Retina (tissue), 1 donor: ENCODE data around the gene C10orf105.

Experiments
- DNase-seq: peaks from one replicate; pipeline ENCODE4 v3.0.0-alpha.2; 2016

C10orf105 gene

DNA sequence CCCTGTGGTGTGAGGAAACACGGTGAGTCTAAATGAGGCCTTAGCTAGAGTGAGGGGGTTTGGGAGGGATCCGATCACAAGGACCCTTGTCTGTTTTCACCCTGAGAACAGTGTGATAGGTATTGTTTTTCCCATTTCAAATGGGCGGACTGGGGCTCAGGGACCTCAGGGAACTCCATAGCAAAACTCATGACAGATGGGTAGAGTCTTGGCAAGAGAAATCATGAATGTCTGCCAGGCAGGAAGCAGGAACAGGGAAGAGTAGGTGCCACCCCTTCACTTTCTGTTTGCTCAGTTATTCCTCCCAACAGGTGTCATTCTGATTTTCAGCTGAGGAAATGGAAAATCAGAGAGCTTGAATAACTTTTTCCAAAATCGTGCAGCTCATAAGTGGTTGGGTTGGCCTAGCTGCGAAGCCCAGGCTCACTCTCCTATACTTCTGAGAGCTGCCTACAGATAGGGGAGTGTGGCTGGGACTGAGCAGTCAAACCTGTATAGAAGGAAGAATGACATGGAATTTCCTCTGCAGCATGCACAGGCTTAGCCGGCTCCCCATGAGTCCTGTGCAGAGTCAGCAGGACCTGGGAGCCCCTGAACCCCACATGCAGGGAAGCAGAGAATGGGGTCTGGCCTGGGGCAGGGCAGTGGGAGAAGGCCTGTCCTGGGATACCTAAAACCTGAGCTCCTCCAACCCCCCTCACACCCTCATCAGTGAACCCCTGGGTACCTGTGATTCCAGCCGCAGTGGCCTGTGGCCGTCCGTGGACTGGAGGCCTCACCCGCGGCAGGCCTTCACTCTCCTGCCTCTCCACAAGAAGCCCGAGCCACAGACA is 17.6 kb upstream of the C10orf105 start:
- DNase-seq: no peak

DNA sequence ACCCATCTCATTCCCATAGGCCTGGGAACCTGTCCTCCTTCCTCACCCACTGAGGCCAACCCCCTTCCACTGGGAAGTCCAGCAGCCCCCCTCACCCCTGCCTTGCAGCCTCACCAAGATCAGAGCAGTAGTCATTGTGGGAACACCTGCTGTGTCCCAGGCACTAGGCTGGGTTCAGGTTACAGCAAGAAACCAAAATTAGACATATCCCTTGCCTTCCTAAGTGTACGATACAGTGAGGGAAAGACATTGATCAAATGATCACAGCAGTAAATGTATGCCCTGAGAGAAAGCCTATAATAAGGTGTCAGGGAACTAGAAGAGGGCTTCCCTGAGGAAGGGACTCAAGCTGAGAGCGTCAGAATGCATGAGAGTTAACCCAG is 17.0 kb upstream of the C10orf105 start:
- DNase-seq: no peak

DNA sequence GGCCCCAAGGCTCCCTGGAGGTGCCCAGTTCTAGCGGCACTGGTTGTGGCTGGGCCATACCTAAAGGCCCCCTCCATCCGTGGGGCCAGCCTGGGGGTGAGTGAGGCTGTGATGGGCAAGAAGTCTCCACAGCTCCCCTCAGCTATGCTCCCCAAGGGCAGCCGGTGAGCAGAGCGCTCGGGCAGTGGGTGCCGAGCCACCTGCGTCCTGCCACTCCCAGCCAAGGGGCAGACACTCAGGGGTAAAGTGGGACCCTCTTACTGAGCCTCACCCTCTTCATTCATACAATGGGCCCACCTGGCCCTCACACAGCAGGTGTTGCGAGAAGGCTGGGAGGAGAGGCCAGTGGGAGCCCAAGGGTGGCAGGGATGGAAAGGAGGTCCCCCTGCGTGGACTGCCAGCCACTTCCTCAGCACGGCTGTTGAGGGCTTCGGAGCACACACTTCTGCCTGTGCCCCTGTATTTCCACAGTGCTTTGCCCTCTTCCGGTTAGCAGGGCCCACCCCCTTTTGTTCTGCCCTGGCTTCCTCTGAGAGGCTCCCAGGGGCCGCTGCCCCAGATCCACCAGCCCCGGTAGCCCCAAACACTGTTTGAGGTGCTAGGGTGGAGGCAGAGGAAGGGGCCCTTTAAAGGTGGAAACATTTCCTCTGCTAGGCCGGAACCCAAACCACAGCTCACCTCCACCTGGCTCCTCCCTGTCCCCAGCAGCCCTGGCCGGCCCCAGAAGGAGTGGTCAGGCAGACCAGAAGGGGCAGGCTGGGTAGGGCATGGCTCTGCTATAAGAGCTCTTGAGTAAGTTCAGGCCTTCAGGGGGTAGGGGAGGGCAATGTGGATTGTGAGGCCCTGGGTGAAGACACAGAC is 16.4 kb upstream of the C10orf105 start:
- DNase-seq: no peak

DNA sequence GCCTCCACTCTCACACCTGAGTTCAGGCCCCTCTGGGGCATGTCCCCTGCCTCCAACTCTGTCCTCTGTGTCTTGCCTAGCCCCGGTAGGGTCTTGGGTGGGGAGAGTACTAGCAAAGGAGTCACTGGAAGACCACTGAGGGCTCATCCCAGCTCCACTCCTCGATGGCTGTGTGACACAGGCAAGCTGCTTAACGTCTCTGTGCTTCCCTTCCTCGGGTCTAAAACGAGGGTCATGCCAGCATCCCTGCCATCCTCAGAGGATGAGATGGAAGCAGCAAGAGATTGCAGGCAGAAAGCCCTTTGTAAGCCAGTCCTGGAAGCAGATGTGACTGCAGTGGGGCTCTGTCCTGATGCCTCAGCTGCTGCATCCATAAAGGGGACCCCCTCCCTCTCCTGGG is 15.2 kb upstream of the C10orf105 start:
- DNase-seq: no peak

DNA sequence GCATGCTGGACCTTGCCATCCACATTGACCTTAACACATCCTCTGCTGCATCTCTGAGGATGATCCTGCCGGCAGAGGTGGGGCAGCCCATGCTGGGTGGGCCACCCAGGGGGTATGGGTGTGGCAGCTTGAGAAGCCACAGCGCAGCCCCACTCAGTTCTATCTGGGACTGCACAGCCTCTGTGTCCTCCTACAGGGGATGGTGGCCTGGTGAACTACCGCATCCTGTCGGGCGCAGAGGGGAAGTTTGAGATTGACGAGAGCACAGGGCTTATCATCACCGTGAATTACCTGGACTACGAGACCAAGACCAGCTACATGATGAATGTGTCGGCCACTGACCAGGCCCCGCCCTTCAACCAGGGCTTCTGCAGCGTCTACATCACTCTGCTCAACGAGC is 12.2 kb upstream of the C10orf105 start:
- no peak for DNase-seq

DNA sequence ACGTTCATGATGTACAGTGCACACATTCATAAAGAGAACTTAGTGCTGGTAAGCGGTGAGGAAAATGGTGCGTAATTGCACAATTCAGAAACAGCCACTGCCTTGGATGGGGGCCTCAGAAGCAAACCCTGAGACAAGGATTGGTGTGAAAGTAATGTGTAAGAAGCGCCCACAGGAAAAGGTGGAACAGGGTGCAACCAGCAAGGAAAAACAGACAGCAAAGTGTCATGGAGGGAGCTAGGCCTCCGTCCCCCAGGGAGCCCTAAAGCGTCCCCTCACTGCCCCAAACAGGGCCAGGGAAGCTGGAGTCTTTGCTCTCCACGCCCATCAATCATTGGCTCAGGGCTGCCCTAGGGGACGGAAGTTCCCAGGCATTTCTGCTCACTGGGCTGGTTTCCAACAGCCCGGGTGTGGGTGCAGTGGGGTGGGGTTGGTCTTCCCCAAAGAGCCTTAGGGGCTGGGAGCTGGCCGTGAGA is 9.6 kb upstream of the C10orf105 start:
- no peak for DNase-seq

DNA sequence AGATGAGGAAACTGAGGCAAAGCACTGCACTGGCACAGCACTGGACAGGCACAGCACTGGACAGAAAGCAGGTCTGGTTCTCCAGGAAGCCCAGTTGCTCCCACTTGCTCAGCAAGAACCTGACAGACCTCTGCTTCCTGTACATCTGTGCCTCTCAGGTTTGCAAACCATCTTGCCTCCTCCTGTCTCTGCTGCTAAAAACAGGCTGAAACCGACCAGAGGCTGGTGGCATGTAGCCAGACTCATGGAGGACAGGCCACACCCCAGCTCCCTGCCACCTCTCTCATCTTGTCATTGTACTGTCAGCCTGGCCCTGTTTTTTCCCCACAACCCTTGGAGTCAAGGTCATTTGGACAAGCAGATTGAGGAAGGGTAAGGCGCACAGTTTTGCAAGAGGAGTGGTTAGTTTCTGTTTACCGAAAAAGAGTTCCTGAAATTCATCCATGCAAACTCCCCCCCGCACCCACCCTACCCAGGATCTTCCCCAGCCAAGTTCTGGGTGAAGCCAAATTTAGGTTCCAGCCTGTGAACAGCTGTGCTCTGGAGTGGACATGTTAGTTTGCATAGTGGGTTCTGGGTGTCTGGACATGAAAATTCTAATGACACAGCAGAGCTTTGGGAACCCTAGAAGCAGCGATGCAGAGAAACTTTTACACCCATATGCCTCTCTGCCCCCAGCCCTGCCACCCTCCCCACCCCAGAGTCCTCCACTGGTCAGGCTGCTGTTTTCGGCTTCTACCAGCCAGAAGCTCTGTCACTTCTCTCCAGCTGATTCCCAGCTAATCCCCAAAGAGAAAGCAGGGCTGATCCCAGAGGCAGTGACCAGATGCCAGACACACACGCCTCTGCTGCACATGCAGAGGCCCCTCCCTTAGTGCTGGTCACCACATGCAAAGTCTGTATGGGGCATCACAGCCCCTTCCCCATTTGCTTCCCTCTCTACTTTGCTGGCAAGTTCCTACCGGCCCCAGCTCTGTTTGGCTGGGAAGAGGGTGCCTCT is 8.5 kb upstream of the C10orf105 start:
- DNase-seq: no peak

DNA sequence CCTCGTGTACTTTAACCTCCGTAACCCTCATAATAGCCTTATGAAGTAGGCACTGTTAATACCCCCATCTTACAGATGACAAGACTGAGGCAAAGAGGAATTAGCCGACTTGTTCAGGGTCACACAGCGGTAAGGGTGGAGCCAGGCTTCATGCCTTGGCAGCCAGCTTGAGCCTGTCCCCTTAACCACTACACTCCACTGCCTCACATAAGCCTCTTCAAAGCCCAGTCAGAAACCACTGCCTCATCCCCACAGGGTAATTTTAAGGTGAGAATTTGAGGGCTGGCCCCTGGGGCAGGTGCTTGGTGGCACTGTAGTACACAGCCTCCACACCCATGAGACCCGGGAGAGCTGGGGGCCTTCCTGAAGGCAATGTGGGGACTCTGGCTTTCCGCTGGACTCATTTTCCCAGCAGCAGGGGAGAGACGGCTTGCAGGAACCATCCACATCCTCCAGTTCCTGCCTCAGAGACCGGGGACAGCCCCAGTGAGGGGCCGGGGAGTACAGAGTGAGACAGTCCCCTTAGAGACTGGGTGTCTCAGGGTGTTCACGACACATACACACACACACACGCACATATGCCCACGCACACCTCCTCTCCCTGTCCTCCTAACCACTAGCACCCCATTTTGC is 7.6 kb upstream of the C10orf105 start:
- DNase-seq: no peak

DNA sequence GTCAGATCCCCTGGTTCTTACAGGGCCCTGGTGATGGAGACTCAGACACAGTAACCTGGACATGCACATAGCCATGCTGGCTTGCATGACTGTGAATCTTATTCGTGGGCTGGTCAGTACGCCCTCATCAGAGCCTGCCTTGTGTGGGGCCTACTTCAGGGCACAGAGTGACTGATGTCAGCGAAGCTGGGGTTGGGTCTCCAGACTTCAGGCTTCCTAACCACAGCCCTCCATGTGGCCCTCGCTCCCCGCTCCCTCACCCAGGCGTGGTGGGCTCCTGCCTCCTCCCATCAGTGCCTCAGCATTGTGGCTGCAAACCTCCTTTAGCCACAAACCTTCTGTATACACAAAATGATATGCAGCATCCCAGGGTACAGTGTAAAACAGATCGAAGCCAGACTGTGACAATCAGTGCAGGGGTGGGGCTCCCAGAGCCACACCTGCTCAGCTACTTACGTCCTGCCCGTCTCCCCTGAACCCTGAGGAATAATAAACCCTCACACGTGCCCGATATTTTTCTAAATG is 7.1 kb upstream of the C10orf105 start:
- DNase-seq: no peak

DNA sequence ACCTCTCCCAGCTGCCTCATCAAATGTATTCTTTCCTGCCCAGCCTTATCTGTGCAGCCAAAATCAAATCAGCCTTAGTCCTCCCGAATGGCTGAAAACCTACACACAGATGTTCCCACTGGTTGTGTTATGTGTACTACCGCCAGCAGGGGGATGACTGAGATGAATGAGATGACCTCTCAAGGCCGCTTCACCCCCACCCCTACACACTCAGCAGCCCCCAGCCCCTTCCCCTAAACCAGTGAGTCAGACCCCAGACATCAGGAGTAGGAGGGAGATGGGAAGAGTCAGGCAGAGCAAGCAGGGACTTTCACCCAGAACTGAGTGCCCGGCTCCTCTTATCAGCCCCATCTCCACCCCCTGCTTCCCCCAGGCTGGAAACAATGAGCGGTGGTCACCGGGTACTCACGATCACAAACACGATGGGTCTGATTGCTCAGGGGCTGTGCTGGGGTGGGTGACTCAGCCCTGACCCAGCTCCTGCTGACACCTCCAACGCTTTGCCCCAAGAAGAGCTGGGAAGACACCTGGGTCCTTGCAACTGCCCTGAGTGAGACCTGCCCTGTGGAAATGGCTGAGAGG is 6.5 kb upstream of the C10orf105 start:
- DNase-seq: no peak

DNA sequence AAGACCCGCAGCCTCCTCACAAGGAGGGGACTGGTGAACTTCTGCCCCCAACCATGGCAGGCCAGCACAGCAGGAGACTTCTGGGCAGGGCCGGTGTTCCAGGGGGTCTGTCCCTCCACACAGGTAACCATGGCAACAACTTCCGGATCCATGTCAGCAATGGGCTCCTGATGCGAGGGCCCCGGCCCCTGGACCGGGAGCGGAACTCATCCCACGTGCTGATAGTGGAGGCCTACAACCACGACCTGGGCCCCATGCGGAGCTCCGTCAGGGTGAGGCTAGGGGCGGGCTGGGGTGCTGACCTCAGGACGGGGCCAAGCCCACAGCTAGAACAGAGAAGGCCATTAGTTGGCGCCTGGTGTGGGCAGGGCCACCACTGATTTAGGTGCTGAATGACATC is 5.7 kb upstream of the C10orf105 start:
- no peak for DNase-seq

DNA sequence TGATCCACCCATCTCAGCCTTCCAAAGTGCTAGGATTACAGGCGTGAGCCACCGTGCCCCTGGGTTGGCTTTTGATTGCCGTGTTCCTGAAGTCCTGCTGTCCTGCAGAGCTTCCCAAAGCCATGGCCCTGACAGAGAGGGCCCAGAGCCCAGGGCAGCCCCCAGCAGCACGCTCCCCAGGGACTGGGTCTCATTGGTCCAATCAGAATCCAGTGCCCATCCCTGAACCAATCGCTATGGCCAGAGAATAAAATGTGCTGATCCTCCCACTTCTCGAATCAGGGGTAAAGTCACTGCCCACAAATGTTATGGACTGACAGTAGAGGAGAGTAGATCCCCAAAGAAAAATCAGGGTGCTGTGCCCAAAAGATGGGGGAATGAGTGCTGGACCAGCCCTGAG is 5.0 kb upstream of the C10orf105 start:
- no peak for DNase-seq

DNA sequence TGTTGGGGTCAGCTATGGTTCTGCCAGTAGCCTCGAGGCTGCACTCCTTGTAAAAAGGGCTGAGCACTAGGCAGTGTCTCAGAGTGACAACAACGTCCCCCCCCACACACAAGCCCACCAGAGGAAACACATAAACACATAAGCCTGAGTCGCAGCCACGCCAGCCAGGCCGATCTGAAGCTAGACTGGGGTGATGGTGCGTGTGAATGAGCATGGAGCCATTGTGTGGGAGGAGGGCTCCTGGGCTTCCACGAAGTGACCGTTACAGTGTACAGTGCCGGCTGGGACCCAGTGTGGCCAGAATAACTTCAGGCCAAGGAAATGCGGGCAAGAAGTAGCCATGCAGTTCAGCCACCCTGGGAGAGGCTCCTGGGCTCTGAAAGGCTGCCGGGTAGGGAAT is 3.7 kb upstream of the C10orf105 start:
- no peak for DNase-seq

DNA sequence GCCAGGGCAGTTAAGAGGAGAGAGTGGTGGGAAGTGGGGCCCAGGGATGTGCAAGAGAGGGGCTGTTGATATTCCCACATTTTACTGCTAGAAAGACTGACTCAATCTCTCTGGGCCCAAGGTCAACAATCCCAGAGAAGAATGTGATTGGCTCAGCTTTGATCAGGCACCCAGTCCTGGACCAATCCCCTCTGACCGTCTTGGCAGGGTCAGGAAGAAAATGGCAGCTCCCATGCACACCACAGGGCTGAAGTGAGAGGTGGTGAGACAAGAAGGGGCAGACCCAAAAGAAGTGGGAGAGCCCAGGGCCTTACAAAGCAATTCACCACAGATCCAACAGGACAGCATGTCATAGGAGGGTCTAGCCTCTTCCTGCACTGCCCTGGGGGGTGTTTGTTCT is 3.3 kb upstream of the C10orf105 start:
- DNase-seq: no peak

DNA sequence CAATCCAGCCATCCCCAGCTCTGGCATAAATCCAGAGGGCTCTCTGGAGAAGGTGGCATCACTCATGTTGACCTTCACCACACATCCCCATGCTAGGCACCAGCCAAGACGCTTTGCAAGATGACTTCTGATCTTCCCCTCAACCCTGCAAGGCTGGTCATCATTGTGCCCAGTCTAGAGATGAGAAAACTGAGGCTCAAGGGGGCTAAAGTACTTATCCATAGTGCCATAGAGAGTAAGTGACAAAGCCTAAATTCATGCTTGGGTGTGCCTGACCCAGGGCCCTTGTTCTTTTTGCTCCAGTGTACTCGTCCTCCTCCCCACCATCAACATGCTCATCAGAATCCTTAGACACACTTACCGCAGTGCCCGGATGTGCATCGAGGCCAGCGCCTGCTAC is 1.7 kb upstream of the C10orf105 start:
- no peak for DNase-seq

DNA sequence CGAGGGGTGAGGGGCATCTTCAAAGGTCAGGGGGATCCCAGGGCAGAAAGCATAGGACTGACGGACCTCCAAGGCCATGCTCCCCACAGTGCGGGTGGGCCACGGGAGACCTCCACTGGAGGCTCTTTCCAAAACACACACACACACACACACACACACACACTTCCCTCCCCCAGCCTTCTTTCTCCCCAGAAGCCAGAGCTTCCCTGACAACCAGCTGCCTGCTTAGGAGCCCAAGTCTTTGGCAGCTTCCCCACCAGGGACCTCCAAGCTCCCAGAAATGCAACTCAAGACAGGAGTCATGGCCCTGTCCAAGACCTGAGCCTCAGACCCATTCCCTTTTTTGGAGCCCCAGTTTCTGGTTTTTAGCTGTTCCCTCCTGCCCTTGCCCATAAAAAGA is 710 bp upstream of the C10orf105 start:
- DNase-seq: no peak

DNA sequence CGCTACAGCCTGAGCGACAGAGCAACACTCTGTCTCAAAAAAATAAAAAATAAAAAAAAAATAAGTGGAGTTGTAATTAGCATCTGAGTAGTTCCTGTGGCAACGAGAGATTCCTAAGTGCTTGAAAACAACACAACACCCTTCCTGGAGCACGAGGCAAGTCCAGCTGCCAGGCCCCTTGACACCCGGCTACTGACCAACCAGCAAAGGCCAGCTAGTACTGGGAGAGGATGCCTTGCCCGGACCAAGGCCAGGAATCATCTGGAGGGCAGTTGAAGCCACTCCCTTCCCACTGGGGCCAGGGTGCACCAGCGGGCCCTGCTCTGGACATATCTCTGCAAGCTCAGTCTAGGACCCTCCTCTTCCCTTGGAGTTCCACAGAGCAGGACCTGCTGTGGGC is 536 bp downstream of the C10orf105 start:
- DNase-seq: no peak

DNA sequence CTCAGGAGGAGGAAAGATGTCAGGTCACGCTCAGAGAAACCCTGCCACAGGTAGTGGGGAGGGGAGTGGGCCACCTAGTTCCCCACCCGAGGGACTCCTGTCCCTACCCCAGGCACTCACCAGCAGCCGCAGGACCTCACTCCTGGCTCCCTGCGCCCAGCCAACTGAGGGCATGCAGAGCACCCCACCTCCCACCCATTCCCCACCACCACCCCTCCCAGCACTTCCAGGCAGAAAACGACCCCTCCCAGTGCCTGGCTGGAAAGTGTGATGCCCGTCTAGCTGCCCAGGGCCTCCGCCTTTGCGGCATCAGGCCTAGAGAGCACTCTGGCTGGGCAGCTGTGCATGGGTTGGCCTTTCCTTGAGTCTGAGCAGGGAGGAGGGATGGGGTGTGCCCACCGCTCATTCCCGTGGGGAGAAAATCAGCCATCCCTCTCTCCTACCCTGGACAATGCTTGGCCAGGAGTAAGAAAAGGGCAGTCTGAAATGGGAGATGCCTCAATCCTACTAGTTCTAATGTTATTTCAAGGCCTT is 1.3 kb downstream of the C10orf105 start:
- no peak for DNase-seq

DNA sequence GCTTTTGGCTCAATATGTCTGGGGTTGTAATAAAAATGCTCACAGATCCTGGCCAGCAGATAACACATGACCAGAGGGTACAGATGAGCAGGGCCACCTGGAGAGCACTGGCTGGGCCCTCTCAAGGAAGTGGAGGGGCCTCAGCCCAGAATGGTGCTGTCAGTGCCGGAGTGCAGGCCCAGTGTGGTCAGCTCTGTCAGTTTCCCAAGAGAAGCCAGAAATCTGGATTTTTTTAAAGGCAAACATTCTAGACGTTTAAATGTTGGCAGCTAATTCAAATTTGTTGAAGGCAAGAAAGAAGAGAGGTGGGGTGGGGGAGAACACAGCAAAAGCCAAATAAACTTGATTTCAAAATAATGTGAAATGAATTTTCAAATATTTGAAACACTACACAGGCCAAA is 2.0 kb downstream of the C10orf105 start:
- DNase-seq: no peak

DNA sequence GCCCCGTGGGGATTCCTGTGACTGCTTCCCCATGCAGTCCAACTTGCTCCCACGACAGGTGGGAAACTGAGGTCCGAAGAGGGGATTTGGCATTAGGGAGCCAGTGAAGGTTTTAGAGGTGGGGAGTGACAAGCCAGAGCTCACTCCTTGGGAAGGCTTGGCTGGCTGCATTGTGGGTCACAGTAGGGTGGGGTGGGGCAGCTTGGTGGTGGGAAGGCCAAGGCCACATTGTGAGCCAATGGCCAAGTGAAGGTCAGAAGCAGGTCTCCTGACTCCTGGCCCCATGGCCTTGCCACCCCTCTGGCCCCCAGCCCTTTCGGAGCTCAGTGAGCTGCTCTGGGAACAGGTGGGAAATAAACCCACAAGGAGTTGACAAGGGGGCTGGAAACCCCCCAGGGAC is 2.5 kb downstream of the C10orf105 start:
- DNase-seq: no peak

DNA sequence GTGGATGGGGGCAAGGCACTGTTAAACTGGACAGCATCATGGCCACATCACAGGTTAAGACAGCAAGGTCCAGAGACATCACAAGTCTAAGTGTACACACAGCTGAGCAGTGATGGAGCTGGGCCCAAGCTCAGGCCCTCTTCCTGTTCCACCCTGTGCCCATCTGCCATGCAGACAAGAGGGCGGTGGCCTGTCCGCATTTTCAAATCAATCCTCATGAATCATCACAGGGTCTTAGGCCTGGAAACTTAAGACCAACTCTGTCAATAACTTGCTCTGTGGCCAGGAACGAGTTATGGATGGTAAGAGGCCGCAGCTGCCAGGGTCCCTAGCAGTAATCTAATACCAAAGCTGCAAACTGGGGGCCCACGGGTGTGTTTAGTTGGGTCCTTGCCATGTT is 3.2 kb downstream of the C10orf105 start:
- no peak for DNase-seq
